ENCODE data around the gene C10orf95. TPM values are rescaled to one million over a fixed set of nuclear protein-coding genes. Genes with fewer than 3 reads are reported as not detected.
A peak's percentile ranks its signal among the peaks of the same experiment; 100 is the strongest.

Gene C10orf95
- total and polyA plus RNA-seq, 2 donors (not counting 1 experiment from before 2014, with no cell fraction given): 0.17 TPM; not detected in 1

DNA sequence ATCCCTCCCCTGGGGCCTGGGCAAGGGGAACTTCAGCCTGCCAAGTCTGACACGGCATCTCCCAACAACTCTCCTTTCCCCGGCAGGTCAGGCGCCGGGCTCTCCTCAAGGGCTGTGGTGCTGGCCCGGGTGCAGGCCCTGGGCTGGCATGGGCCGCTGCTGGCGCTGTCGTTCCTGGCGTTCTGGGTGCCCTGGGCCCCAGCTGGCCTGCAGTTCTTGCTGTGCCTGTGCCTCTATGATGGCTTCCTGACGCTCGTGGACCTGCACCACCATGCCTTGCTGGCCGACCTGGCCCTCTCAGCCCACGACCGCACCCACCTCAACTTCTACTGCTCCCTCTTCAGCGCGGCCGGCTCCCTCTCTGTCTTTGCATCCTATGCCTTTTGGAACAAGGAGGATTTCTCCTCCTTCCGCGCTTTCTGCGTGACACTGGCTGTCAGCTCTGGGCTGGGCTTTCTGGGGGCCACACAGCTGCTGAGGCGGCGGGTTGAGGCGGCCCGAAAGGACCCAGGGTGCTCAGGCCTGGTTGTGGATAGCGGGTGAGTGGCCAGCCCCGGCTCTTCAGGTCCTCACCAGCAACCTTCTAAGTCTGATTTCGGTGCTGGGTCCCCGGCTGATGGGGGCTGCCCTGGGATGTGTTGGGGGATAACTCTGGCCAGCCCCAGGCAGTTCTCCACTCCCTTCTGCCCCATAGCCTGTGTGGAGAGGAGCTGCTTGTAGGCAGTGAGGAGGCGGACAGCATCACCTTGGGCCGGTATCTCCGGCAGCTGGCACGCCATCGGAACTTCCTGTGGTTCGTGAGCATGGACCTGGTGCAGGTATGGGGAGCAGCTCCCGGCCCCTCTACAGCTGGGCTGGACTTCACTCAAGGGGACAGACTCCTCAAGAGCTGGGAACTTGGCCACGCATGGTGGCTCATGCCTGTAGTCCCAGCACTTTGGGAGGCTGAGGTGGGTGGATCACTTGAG lies 19.5 kb upstream of the C10orf95 start:
- Histone ChIP-seq H3K4me3 (replicated peaks in 1 of 4; ENCODE audit: control extremely low read depth in 1 of 4, insufficient read depth in 1 of 4, low read depth in 3 of 4, low read length in 4 of 4) (no peak overlapping the region), H4K20me1 (ENCODE audit: control insufficient read depth, extremely low read depth, insufficient read depth, low read length) (no peaks in the 10 kb centered on the region), H2AFZ (ENCODE audit: low read length) (no peak overlapping the region), H3K27ac (ENCODE audit: insufficient read depth, low read length) (no peak overlapping the region), H3K27me3 (ENCODE audit: control insufficient read depth, insufficient read depth, low read length) (no peaks in the 10 kb centered on the region), H3K79me2 (ENCODE audit: control insufficient read depth, insufficient read depth, low read length) (no peaks in the 10 kb centered on the region), H3K4me1 (ENCODE audit: control insufficient read depth, extremely low read depth, insufficient read depth, low read length) (peaks cover 2% of the 10 kb centered on the region), H3K9ac (ENCODE audit: insufficient read depth, low read length) (no peak overlapping the region), H3K4me2 (ENCODE audit: extremely low read depth, insufficient read depth, low read length) (no peak overlapping the region), H3K9me3 (ENCODE audit: control insufficient read depth, insufficient read depth, low read depth, low read length) (no peaks in the 10 kb centered on the region), H3K36me3 (ENCODE audit: control insufficient read depth, insufficient read depth, low read length) (no peaks in the 10 kb centered on the region)
- no peak for TF ChIP-seq EZH2 (IDR thresholded peaks at IDR 0.05; ENCODE audit: low read length, missing control alignments)
- TF ChIP-seq, protein P1, sequence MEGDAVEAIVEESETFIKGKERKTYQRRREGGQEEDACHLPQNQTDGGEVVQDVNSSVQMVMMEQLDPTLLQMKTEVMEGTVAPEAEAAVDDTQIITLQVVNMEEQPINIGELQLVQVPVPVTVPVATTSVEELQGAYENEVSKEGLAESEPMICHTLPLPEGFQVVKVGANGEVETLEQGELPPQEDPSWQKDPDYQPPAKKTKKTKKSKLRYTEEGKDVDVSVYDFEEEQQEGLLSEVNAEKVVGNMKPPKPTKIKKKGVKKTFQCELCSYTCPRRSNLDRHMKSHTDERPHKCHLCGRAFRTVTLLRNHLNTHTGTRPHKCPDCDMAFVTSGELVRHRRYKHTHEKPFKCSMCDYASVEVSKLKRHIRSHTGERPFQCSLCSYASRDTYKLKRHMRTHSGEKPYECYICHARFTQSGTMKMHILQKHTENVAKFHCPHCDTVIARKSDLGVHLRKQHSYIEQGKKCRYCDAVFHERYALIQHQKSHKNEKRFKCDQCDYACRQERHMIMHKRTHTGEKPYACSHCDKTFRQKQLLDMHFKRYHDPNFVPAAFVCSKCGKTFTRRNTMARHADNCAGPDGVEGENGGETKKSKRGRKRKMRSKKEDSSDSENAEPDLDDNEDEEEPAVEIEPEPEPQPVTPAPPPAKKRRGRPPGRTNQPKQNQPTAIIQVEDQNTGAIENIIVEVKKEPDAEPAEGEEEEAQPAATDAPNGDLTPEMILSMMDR (conservative IDR thresholded peaks at IDR 0.05 in 1 of 2, IDR thresholded peaks at IDR 0.05 in 1 of 2; ENCODE audit: low read depth in 1 of 2, low read length in 2 of 2): no peak
- DNase-seq (ENCODE audit: low read depth in 2 of 2): no peak

DNA sequence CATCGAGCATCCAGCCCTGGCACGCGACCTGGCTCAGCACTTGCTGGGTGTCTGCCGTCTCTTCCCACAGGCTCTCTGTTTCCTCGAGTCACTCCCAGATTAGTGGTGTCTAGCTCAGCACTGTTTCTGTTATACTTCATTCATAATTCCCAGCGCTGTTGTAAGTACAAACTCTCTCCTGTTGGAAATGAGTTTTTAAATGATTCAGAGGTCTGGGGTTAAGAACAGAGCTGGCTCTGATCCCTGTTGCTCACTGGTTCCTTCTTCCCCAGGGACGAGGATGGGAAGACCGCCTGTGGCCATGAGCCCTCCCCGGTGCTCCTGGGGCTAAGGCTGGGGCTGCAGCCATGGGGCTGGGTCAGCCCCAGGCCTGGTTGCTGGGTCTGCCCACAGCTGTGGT lies 17.3 kb upstream of the C10orf95 start:
- Histone ChIP-seq H3K27ac (ENCODE audit: insufficient read depth, low read length) (no peak overlapping the region), H3K36me3 (ENCODE audit: control insufficient read depth, insufficient read depth, low read length) (no peaks in the 10 kb centered on the region), H3K9ac (ENCODE audit: insufficient read depth, low read length) (no peak overlapping the region), H4K20me1 (ENCODE audit: control insufficient read depth, extremely low read depth, insufficient read depth, low read length) (no peaks in the 10 kb centered on the region), H3K9me3 (ENCODE audit: control insufficient read depth, insufficient read depth, low read depth, low read length) (no peaks in the 10 kb centered on the region), H3K4me2 (ENCODE audit: extremely low read depth, insufficient read depth, low read length) (no peak overlapping the region), H2AFZ (ENCODE audit: low read length) (no peak overlapping the region), H3K27me3 (ENCODE audit: control insufficient read depth, insufficient read depth, low read length) (no peaks in the 10 kb centered on the region), H3K79me2 (ENCODE audit: control insufficient read depth, insufficient read depth, low read length) (no peaks in the 10 kb centered on the region), H3K4me3 (replicated peaks in 1 of 4; ENCODE audit: control extremely low read depth in 1 of 4, insufficient read depth in 1 of 4, low read depth in 3 of 4, low read length in 4 of 4) (no peak overlapping the region), H3K4me1 (ENCODE audit: control insufficient read depth, extremely low read depth, insufficient read depth, low read length) (peaks cover 2% of the 10 kb centered on the region)
- DNase-seq (ENCODE audit: low read depth in 2 of 2): peak in 1 of 2 donors; percentile 42
- TF ChIP-seq, protein P1 (conservative IDR thresholded peaks at IDR 0.05 in 1 of 2, IDR thresholded peaks at IDR 0.05 in 1 of 2; ENCODE audit: low read depth in 1 of 2, low read length in 2 of 2): no peak
- no peak for TF ChIP-seq EZH2 (IDR thresholded peaks at IDR 0.05; ENCODE audit: low read length, missing control alignments)

DNA sequence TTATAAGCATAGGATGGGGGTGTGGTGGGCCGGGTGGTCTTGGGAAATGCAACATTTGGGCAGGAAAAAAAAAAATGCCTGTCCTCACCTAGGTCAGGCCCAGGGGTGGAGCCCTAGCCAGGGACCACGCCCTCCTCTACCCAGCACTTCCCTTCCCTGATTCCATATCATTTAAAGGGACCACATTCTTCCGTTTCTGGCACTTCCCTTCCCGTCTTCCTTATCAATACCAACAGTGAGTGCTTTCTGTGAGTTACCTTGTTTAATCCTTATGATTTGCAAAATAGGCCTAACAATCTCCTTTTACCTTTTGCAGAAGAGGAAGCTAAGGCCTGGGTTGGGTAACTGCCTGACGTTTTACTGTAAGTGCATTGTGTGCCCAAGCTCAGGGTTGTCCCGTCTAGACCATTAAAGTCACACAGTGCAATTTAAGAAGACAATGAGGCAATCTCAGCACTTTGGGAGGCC lies 16.7 kb upstream of the C10orf95 start:
- Histone ChIP-seq H3K79me2 (ENCODE audit: control insufficient read depth, insufficient read depth, low read length) (no peaks in the 10 kb centered on the region), H3K27ac (ENCODE audit: insufficient read depth, low read length) (no peak overlapping the region), H2AFZ (ENCODE audit: low read length) (no peak overlapping the region), H4K20me1 (ENCODE audit: control insufficient read depth, extremely low read depth, insufficient read depth, low read length) (no peaks in the 10 kb centered on the region), H3K4me1 (ENCODE audit: control insufficient read depth, extremely low read depth, insufficient read depth, low read length) (peaks cover 2% of the 10 kb centered on the region), H3K9ac (ENCODE audit: insufficient read depth, low read length) (no peak overlapping the region), H3K36me3 (ENCODE audit: control insufficient read depth, insufficient read depth, low read length) (no peaks in the 10 kb centered on the region), H3K27me3 (ENCODE audit: control insufficient read depth, insufficient read depth, low read length) (no peaks in the 10 kb centered on the region), H3K4me3 (replicated peaks in 1 of 4; ENCODE audit: control extremely low read depth in 1 of 4, insufficient read depth in 1 of 4, low read depth in 3 of 4, low read length in 4 of 4) (no peak overlapping the region), H3K9me3 (ENCODE audit: control insufficient read depth, insufficient read depth, low read depth, low read length) (no peaks in the 10 kb centered on the region), H3K4me2 (ENCODE audit: extremely low read depth, insufficient read depth, low read length) (no peak overlapping the region)
- TF ChIP-seq EZH2 (IDR thresholded peaks at IDR 0.05; ENCODE audit: low read length, missing control alignments): no peak
- TF ChIP-seq, protein P1 (conservative IDR thresholded peaks at IDR 0.05 in 1 of 2, IDR thresholded peaks at IDR 0.05 in 1 of 2; ENCODE audit: low read depth in 1 of 2, low read length in 2 of 2): no peak
- DNase-seq (ENCODE audit: low read depth in 2 of 2): no peak
